Measurements from ENCODE around the gene RLN2. TPM values are rescaled to one million over a fixed set of nuclear protein-coding genes. Genes with fewer than 3 reads are reported as not detected.
"Not testable (repeated sequence)": the region's sequence is repeated elsewhere in the genome, so short reads cannot be mapped to it uniquely, and the experiment has no call there.

RLN2 gene
- total and polyA plus RNA-seq, 9 donors: 0.31 to 179 (median 0.63) TPM; not detected in 5

DNA sequence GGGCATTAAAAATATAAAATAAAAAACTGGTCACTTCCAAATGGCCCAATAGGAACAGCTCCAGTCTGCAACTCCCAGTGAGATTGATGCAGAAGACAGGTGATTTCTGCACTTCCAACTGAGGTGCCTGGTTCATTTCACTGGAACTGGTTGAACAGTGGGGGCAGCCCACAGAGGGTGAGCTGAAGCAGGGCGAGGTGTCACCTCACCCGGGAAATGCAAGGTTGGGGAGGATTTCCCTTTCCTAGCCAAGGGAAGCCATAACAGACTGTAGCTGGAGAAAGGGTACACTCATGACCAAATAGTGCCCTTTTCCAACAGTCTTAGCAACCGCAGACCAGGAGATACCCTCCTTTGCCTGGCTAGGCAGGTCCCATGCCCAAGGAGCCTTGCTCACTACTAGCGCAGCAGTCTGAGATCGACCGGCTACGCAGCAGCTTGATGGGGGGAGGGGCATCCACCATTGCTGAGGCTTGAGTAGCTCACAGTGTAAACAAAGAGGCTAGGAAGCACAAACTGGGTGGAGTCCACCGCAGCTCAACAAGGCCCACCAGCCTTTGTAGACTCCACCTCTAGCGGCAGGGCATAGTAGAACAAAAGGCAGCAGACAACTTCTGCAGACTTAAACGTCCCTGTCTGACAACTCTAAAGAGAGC, 22.5 kb upstream of the RLN2 start:
- Histone ChIP-seq H3K36me3 (no peaks in the 10 kb centered on the region), H3K9me3 (no peaks in the 10 kb centered on the region), H3K27ac (no peak overlapping the region), H3K4me3 (no peak overlapping the region), H3K4me1 (ENCODE audit: insufficient read depth) (no peaks in the 10 kb centered on the region), H3K27me3 (no peaks in the 10 kb centered on the region)
- DNase-seq: peak in 1 of 5 donors; percentile 11
- TF ChIP-seq POLR2A (IDR thresholded peaks at IDR 0.05) (no peak), EP300 (IDR thresholded peaks at IDR 0.05) (no peak), CTCF (IDR thresholded peaks at IDR 0.05) (no peak)
- intact Hi-C loops (cut with DNase I): no loop called here
- 48 to 51% (median 51%) methylated on average over 10 of the region's 10 CpGs for WGBS, 3 donors

- Histone ChIP-seq H3K4me3 (no peak overlapping the region), H3K27ac (no peak overlapping the region), H3K27me3 (no peaks in the 10 kb centered on the region), H3K9me3 (no peaks in the 10 kb centered on the region), H3K4me1 (ENCODE audit: insufficient read depth) (no peaks in the 10 kb centered on the region), H3K36me3 (no peaks in the 10 kb centered on the region)
- intact Hi-C loops (cut with DNase I): no loop called here
- DNase-seq: no peak
- TF ChIP-seq EP300 (IDR thresholded peaks at IDR 0.05): no peak
- TF ChIP-seq CTCF (IDR thresholded peaks at IDR 0.05): no peak
- no peak for TF ChIP-seq POLR2A (IDR thresholded peaks at IDR 0.05)
Measured at GRCh38 chr9:5326187-5326586, 21.7 kb upstream of the RLN2 start.

DNA sequence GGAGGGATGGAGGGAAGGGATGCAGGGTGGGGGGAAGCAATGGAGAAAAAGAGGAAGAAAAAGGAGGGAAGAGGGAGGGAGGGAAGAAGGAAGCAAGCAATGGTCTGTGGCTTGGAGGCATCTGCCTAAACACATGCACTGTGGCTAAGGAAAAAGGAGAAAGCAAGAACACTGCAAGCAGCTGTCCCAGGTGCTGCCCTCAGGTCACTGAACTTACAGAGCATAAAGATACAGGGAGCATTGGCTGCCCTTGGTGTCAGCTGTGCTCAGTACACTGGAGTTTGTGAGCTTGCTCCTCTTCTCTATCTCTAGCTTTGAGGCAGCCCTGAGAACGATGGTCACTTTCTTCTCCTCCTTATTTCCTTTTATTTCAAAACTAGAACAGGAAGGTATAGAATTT, 17.1 kb upstream of the RLN2 start:
- DNase-seq; H3K27ac ChIP-seq; H3K27me3 ChIP-seq; H3K4me3 ChIP-seq; H3K4me1 ChIP-seq (ENCODE audit: insufficient read depth); intact Hi-C loops (cut with DNase I); H3K9me3 ChIP-seq; H3K36me3 ChIP-seq: not testable (repeated sequence)
- 22 to 62% (median 45%) methylated on average over 1 of the region's 1 CpG for WGBS, 3 donors

GRCh38 chr9:5321058-5321457, 16.5 kb upstream of the RLN2 start:
- no peak for DNase-seq
- intact Hi-C loops (cut with DNase I): no loop called here
- H3K4me3 ChIP-seq: no peak overlapping the region
- no peaks in the 10 kb centered on the region for H3K9me3 ChIP-seq
- WGBS, 3 donors: 26 to 27% (median 26%) methylated on average over 1 of the region's 1 CpG
- H3K27ac ChIP-seq: no peak overlapping the region
- H3K36me3 ChIP-seq: no peaks in the 10 kb centered on the region
- no peaks in the 10 kb centered on the region for H3K27me3 ChIP-seq
- H3K4me1 ChIP-seq (ENCODE audit: insufficient read depth): no peaks in the 10 kb centered on the region
- TF ChIP-seq EP300 (IDR thresholded peaks at IDR 0.05): no peak
- no peak for TF ChIP-seq CTCF (IDR thresholded peaks at IDR 0.05)
- no peak for TF ChIP-seq POLR2A (IDR thresholded peaks at IDR 0.05)

GRCh38 chr9:5316406-5316805, 11.9 kb upstream of the RLN2 start:
- H3K9me3 ChIP-seq; H3K27me3 ChIP-seq; H3K4me3 ChIP-seq; H3K27ac ChIP-seq; DNase-seq; H3K36me3 ChIP-seq; intact Hi-C loops (cut with DNase I); H3K4me1 ChIP-seq (ENCODE audit: insufficient read depth): not testable (repeated sequence)
- WGBS, 3 donors: 94 to 100% (median 96%) methylated on average over 1 of the region's 1 CpG
